Vagina (tissue), 2 donors: ENCODE data around the gene CCDC182. TPM values are rescaled to one million over a fixed set of nuclear protein-coding genes. Genes with fewer than 3 reads are reported as not detected.

ENCODE experiments used
- DNase-seq, 2 donors: peaks; one replicate each; pipeline ENCODE4 v3.0.0-alpha.2; 2017; ENCODE audit errors: extremely low spot score in 2 of 2
- H3K27ac ChIP-seq: fragments of 200-600 bp; sonication (generic); one replicate; pipeline ENCODE4 v1.5.1; 2019
- H3K27me3 ChIP-seq: fragments of 200-600 bp; sonication (generic); one replicate; pipeline ENCODE4 v1.5.1; 2019
- H3K36me3 ChIP-seq, 2 donors: fragments of 200-600 bp; sonication (generic); one replicate each; pipeline ENCODE4 v1.5.1; 2017 to 2019
- H3K4me1 ChIP-seq: fragments of 200-600 bp; sonication (generic); one replicate; pipeline ENCODE4 v1.5.1; 2019
- H3K4me3 ChIP-seq, 2 donors: fragments of 200-600 bp; sonication (generic); 1 replicate in 1 of 2; 2 replicates in 1 of 2; pipeline ENCODE4 v1.5.1; 2016 to 2019
- H3K9me3 ChIP-seq: fragments of 200-600 bp; sonication (generic); one replicate; pipeline ENCODE4 v1.5.1; 2019
- POLR2A ChIP-seq, 2 donors: fragments of 450-650 bp; IDR thresholded peaks; one replicate each; pipeline ENCODE4 v1.6.1; 2017; ENCODE audit warnings: antibody characterized with exemption in 2 of 2, mild to moderate bottlenecking in 2 of 2, moderate library complexity in 2 of 2
- POLR2AphosphoS5 ChIP-seq, 2 donors: sonication (generic); formaldehyde crosslinking; IDR thresholded peaks; one replicate each; pipeline ENCODE4 v1.9.0; 2017; ENCODE audit warnings: antibody characterized with exemption in 2 of 2, mild to moderate bottlenecking in 2 of 2, low read depth in 1 of 2; ENCODE audit not compliant: insufficient read depth in 1 of 2
- intact Hi-C: fragments of 100-400 bp; cut with DNase I; formaldehyde crosslinking; loops from one replicate; pipeline ENCODE4 v1.15.1; 2023
- total RNA-seq: library from RNA; depleted of rRNA; stranded (reverse); fragments of >200 nt; gene quantifications from one replicate; pipeline ENCODE4 v1.2.3, GENCODE V29; 2016
- TF ChIP-seq, protein P1 (sequence below), 3 experiments: fragments of 450-650 bp in 2 of 3; fragments of 200-600 bp in 1 of 3; sonication (generic) in 1 of 3; IDR thresholded peaks; one replicate each; pipeline ENCODE4 v1.5.1; 2017 to 2019; ENCODE audit warnings: antibody characterized with exemption in 3 of 3, mild to moderate bottlenecking in 2 of 3, moderate library complexity in 2 of 3

Gene CCDC182
- total RNA-seq, 1 donor from 2014 or later = not detected

DNA sequence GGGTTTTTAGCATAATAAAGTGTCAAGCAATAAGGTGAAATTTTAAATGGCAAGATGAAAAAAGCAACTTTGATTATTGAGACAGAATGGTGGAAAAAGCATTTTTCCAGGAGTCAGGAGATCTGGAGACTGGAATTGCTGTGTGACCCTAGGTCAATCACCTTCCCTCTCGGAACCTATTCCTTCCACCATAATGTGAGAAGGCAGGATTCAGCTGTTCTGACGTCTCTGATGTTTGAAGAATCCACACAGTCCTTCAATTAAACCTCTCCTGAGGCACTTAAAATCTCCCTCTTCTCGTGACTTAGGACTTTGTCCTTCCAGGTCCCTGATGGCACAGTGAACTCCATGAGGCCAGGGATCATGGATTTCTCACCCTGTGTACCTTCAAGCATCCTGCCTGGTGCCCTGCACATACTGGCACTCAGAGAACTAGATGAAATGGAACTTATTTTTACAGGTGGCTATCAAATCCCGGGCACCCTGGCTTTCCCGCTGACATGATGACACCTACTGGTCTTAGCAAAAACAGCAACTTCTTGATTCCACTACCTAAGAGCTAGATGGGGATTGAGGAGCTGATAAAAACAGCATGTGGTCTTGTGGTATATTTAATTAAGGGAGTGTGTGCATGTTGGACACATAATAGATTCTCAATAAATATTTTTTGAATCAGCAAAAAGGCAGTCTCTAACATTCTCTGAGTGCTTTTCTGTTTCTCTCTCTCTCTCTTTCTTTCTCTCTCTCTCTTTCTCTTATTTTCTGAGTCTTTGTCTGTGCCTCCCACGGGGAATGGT, 2.3 kb upstream of the CCDC182 start:
- Histone ChIP-seq H3K27ac (no peak overlapping the region), H3K36me3 (no peaks in the 10 kb centered on the region), H3K9me3 (no peaks in the 10 kb centered on the region), H3K27me3 (no peaks in the 10 kb centered on the region), H3K4me3 (no peak overlapping the region), H3K4me1 (no peaks in the 10 kb centered on the region)
- TF ChIP-seq POLR2A (IDR thresholded peaks at IDR 0.05) = no peak
- TF ChIP-seq, protein P1, sequence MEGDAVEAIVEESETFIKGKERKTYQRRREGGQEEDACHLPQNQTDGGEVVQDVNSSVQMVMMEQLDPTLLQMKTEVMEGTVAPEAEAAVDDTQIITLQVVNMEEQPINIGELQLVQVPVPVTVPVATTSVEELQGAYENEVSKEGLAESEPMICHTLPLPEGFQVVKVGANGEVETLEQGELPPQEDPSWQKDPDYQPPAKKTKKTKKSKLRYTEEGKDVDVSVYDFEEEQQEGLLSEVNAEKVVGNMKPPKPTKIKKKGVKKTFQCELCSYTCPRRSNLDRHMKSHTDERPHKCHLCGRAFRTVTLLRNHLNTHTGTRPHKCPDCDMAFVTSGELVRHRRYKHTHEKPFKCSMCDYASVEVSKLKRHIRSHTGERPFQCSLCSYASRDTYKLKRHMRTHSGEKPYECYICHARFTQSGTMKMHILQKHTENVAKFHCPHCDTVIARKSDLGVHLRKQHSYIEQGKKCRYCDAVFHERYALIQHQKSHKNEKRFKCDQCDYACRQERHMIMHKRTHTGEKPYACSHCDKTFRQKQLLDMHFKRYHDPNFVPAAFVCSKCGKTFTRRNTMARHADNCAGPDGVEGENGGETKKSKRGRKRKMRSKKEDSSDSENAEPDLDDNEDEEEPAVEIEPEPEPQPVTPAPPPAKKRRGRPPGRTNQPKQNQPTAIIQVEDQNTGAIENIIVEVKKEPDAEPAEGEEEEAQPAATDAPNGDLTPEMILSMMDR (IDR thresholded peaks at IDR 0.05) = peak; percentile 19 to 60 (median 58)
- no peak for DNase-seq
- intact Hi-C loops = loop anchor here (10.0 kb wide), 1 partner anchor 503 kb away; no protein-coding TSS in a partner anchor

DNA sequence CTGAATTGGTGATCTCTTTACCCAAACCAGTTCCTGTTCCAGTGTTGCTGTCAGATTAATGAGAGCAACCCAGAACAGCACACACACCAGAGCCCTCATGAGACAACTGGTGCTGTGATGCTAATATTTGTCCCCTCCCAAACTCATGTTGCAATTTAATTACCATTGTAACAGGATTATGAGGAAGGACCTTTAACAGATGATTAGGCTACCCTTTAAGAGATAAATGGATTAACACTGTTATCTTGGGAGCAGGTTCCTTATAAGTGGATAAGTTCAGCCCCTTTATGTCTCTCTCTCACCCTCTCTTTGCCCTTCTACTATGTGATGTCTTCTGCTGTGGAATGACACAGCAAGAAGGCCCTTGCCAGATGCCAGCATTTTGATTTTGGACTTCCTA, 1.1 kb upstream of the CCDC182 start:
- H3K27me3 ChIP-seq = no peaks in the 10 kb centered on the region
- TF ChIP-seq POLR2AphosphoS5 (IDR thresholded peaks at IDR 0.05; ENCODE audit: insufficient read depth in 1 of 2, low read depth in 1 of 2) (no peak), POLR2A (IDR thresholded peaks at IDR 0.05) (no peak)
- TF ChIP-seq, protein P1 (IDR thresholded peaks at IDR 0.05) = no peak
- intact Hi-C loops = loop anchor here (10.0 kb wide), 1 partner anchor 501 kb away; no protein-coding TSS in a partner anchor
- DNase-seq = no peak
- H3K27ac ChIP-seq = no peak overlapping the region
- H3K9me3 ChIP-seq = no peaks in the 10 kb centered on the region
- H3K36me3 ChIP-seq = no peaks in the 10 kb centered on the region
- no peaks in the 10 kb centered on the region for H3K4me1 ChIP-seq
- H3K4me3 ChIP-seq = no peak overlapping the region

DNA sequence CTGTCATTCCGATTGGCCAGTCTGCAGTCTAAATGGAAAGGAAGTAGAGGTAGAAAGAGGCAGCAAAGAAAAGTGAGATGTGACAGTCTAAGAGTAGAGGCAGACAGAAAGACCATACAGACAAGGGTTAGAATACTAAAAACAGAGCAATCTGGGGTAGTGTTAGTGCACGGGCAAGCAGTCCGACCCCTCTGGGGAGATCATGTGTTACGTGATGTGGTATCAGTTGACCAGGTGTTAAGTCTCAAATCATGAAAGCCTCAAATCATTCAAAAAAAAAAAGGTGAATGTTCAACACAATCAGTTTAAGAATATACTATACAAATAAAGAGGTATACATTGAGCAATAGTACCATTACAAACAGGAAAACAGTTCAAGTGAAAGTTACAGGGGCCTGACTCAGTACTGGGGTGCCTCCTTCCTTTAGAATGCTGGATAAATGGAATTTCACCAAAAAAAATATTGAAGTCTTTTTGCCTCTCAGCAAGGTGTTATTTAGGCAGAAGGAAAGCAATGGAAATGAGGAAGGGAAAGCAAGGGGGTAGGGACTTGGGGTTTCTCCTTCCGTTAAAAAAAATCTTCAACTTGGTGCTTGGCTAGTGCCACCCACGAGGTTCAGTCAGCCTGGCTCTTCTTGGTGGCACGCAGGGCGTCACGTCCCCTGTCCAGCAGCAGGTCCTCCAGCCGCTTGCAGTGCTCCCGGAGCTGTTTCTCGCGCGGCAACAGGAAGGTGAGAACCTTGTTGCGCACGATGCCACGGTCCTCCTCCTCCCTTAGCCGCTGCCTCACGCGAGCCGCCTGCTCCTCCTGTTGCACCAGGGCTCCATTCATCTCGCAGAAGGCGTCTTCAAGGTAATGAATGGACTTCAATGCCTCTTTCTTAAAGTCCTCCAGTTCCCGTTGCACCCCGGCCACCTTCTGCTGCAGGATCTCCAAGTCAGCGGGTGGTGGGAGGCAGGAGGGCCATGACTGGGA, 616 bp downstream of the CCDC182 start:
- H3K36me3 ChIP-seq = no peaks in the 10 kb centered on the region
- H3K9me3 ChIP-seq = no peaks in the 10 kb centered on the region
- H3K27ac ChIP-seq = no peak overlapping the region
- intact Hi-C loops = loop anchor here (10.0 kb wide), 1 partner anchor 500 kb away; no protein-coding TSS in a partner anchor
- no peak overlapping the region for H3K4me3 ChIP-seq
- H3K4me1 ChIP-seq = no peaks in the 10 kb centered on the region
- TF ChIP-seq POLR2A (IDR thresholded peaks at IDR 0.05) (no peak), POLR2AphosphoS5 (IDR thresholded peaks at IDR 0.05; ENCODE audit: insufficient read depth in 1 of 2, low read depth in 1 of 2) (no peak)
- TF ChIP-seq, protein P1 (IDR thresholded peaks at IDR 0.05) = no peak
- no peak for DNase-seq
- H3K27me3 ChIP-seq = no peaks in the 10 kb centered on the region

DNA sequence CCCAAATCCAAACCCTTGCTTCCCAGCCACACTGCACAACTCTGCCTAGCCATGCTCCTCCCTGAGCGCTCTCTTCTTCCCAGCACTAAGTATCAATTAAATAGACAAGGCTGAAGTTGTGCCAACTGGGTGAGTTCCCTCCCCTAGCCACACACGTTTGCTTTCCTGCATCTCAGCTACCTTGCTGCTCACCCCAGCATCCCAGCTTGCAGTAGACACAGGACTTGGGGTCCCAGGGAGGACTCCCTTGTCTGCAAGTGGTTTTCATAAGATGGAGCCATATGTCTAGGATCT, 4.9 kb downstream of the CCDC182 start:
- H3K27ac ChIP-seq = no peak overlapping the region
- no peaks in the 10 kb centered on the region for H3K4me1 ChIP-seq
- no peak for DNase-seq
- H3K36me3 ChIP-seq = no peaks in the 10 kb centered on the region
- H3K9me3 ChIP-seq = no peaks in the 10 kb centered on the region
- intact Hi-C loops = loop anchor here (10.0 kb wide), 1 partner anchor 495 kb away; no protein-coding TSS in a partner anchor
- TF ChIP-seq POLR2A (IDR thresholded peaks at IDR 0.05) (no peak), POLR2AphosphoS5 (IDR thresholded peaks at IDR 0.05; ENCODE audit: insufficient read depth in 1 of 2, low read depth in 1 of 2) (no peak)
- TF ChIP-seq, protein P1 (IDR thresholded peaks at IDR 0.05) = no peak
- no peaks in the 10 kb centered on the region for H3K27me3 ChIP-seq
- H3K4me3 ChIP-seq = no peak overlapping the region
